ES-I3 (cell line): ENCODE results near the gene STAP1.

Experiments
- H3K36me3 ChIP-seq: 2 replicates; pipeline ENCODE4 v1.6.1; 2013; ENCODE audit warnings: mild to moderate bottlenecking, low read length, control low read depth, moderate library complexity; ENCODE audit not compliant: insufficient read depth
- H3K4me1 ChIP-seq: 2 replicates; pipeline ENCODE4 v1.6.1; 2013; ENCODE audit warnings: mild to moderate bottlenecking, control low read depth, low read length; ENCODE audit not compliant: insufficient read depth
- H3K9ac ChIP-seq: 2 replicates; pipeline ENCODE4 v1.6.1; 2013; ENCODE audit warnings: low read depth, mild to moderate bottlenecking, low read length, moderate library complexity
- H3K9me3 ChIP-seq: 2 replicates; pipeline ENCODE4 v1.6.1; 2013; ENCODE audit warnings: mild to moderate bottlenecking, low read length, moderate library complexity; ENCODE audit not compliant: control insufficient read depth, insufficient read depth

Gene STAP1

DNA sequence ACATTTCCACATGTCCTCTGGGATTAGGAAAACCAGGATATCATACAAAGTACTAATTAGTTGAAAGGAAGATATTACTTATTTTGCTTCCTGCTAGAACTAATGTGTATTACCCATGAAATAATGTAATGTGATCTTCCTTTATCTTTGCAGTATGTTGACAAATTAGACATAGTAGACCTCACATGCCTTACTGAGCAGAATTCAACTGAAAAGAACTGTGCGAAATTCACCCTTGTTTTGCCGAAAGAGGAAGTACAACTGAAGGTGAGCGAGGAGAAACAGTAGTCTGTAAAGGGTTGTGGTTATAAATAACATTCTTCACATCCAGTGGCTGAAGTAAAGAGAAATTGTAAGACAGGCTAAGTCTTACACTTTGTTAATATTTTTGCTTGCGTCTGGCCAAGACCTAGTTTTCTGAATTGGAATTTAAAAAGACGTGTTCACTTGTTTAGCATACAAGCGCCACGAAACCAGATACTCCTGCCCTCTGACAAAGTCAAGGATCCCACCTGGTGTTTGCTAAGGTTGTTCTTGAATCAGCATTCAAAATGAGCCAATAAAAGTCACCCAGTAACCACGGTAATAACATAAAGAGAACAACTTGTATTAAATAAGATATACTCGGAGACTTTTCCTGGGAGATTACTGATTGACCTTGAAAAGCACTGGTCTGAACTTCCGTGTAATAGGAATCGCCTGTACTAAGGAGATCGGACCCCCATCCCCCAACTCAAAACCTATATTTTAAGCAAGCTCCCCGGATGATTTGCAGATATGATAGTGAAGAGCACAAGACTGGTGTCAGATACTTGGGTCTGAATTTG is 16.9 kb downstream of the STAP1 start:
- Histone ChIP-seq H3K9me3 (no peaks in the 10 kb centered on the region), H3K9ac (no peak overlapping the region), H3K36me3 (no peaks in the 10 kb centered on the region), H3K4me1 (0 out of 2 replicates have a peak, but pooled peaks cover 6% of the 10 kb centered on the region)

DNA sequence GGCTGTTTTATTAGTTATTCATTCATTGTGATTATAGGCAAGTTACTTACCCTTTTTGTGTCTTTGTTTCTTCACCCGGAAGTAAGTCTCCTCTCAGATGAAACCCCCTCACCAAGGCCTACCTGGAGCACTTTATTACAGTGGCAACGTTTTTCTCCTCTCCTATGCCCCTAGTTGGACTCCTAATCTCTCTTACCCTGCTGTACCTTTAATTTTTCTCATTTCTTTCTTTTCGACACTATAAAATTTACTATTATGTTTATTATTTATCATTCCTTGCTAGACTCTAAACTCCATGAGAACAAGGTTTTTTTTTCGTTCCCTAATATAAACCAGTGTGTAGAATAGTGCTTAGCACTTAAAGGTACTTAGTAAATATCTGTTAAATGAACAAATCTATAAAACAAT is 17.5 kb downstream of the STAP1 start:
- 0 out of 2 replicates have a peak, but pooled peaks cover 6% of the 10 kb centered on the region for H3K4me1 ChIP-seq
- H3K36me3 ChIP-seq: no peaks in the 10 kb centered on the region
- no peaks in the 10 kb centered on the region for H3K9me3 ChIP-seq
- H3K9ac ChIP-seq: no peak overlapping the region

- Histone ChIP-seq H3K9ac (no peak overlapping the region), H3K4me1 (0 out of 2 replicates have a peak, but pooled peaks cover 6% of the 10 kb centered on the region), H3K36me3 (no peaks in the 10 kb centered on the region)
These were observed 18.0 kb downstream of the STAP1 start for GRCh38 chr4:67576538-67576937.

DNA sequence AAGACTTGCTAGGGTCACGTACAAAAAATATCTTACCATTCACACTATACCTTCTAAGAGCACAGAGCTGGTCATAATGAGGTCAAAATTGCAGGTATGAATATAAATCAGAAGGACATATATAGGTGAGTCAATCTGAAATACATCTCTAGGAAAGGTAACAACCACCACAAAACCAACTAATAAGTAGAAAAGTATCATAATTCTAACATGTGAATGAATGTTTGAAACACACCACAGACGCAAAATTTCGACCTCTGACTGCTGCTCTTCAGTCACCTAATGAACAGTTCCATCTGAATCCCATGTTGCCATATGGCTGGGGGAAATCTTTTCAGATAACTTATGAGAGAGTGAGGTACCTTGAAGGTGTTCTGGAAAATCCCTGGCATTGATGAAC is 22.1 kb downstream of the STAP1 start:
- Histone ChIP-seq H3K9me3 (no peaks in the 10 kb centered on the region), H3K36me3 (no peaks in the 10 kb centered on the region), H3K4me1 (0 out of 2 replicates have a peak, but pooled peaks cover 1% of the 10 kb centered on the region), H3K9ac (no peak overlapping the region)

More at GRCh38 chr4:67576538-67576937, 18.0 kb downstream of the STAP1 start:
- no peaks in the 10 kb centered on the region for H3K9me3 ChIP-seq

GRCh38 chr4:67581208-67581857 is 22.8 kb downstream of the STAP1 start:
- Histone ChIP-seq H3K36me3 (no peaks in the 10 kb centered on the region), H3K9me3 (no peaks in the 10 kb centered on the region), H3K4me1 (no peaks in the 10 kb centered on the region), H3K9ac (no peak overlapping the region)

DNA sequence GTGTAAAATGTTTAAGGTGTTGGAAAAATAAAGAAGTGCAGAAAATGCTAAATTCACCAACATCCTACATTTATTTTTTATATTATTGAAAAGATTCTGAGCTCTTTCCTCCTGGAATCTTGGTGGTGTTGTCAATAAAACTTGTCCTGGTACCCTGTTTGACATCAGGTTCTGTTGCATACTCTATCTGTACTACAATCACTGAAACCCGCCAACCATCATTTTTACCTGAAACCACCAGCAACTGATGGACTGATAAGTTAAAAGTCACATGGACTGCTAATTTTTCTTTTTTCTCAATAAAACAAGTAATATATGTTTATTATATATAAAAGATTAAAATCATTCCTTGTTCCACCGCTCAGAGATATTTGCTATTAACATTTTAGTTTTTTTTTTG is 23.4 kb downstream of the STAP1 start:
- no peaks in the 10 kb centered on the region for H3K4me1 ChIP-seq
- H3K9me3 ChIP-seq: no peaks in the 10 kb centered on the region
- H3K9ac ChIP-seq: no peak overlapping the region
- no peaks in the 10 kb centered on the region for H3K36me3 ChIP-seq

DNA sequence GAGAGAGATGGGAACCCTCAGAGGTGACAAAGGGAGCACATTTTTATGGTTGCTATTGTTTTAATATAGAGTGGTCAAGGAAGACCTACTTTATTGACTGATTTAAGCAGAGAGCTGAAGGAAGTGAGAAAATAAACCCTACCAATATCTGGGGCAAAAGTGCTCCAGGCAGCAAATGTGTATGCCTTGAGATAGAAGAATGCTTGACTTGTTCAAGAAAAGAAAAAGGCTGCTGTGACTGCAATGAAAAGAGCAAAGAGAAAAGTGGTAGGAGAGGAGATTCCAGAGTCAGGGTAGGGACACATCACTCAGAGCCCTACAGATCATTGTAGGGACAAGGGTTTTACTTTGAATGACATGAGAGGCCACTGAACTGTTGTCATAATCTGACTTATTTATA is 26.0 kb downstream of the STAP1 start:
- no peaks in the 10 kb centered on the region for H3K9me3 ChIP-seq
- H3K36me3 ChIP-seq: no peaks in the 10 kb centered on the region
- no peak overlapping the region for H3K9ac ChIP-seq
- H3K4me1 ChIP-seq: no peaks in the 10 kb centered on the region

DNA sequence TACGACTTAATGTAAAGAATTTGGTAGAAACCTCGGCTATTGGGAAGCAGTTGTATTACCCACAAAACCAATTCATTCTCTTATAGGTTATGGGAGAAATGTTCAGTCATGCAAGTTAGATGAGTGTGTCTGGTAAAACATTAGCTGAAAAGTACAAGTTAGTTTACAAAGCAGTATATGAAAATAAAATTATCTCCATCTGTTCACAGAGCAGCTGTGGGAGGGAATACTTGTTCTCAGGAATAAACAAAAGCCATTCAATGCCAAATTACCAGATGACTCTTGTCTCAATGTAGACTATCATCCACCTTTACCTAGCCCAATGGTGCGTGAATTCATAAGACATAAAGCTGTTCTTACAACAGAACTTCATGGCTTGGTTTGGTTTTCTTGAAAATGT is 28.6 kb downstream of the STAP1 start:
- Histone ChIP-seq H3K9me3 (no peaks in the 10 kb centered on the region), H3K4me1 (no peaks in the 10 kb centered on the region), H3K36me3 (no peaks in the 10 kb centered on the region), H3K9ac (no peak overlapping the region)

DNA sequence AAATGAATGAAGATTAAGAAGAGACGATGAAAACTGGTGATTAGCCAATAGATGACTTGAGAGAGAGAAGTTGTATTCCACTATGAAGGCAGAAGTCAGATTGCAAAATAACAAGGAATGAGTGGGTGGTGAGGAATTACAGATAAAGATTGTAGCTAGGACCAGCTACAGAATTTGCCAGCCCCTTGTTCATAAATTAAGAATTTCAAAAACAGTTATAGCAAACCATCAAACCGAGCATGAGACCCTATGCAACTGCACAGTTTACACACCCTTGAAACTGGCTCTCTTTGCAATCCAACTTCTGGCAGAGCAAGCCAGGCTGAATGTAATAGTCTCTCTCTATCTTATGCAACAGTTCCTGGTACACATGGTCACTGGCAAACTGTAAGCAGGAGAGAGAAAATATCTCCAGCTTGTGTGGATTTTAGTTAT is 35.2 kb downstream of the STAP1 start:
- Histone ChIP-seq H3K9ac (no peak overlapping the region), H3K4me1 (no peaks in the 10 kb centered on the region), H3K9me3 (peaks cover 3% of the 10 kb centered on the region), H3K36me3 (no peaks in the 10 kb centered on the region)

- Histone ChIP-seq H3K4me1 (no peaks in the 10 kb centered on the region), H3K36me3 (no peaks in the 10 kb centered on the region), H3K9ac (no peak overlapping the region), H3K9me3 (no peaks in the 10 kb centered on the region)
These were observed 44.9 kb downstream of the STAP1 start for GRCh38 chr4:67603310-67604028.

GRCh38 chr4:67604029-67604381 is 45.5 kb downstream of the STAP1 start:
- no peaks in the 10 kb centered on the region for H3K4me1 ChIP-seq
- no peak overlapping the region for H3K9ac ChIP-seq
- no peaks in the 10 kb centered on the region for H3K9me3 ChIP-seq
- no peaks in the 10 kb centered on the region for H3K36me3 ChIP-seq

GRCh38 chr4:67604749-67605148 is 46.2 kb downstream of the STAP1 start:
- H3K9ac ChIP-seq: no peak overlapping the region
- H3K9me3 ChIP-seq: peaks cover under 1% of the 10 kb centered on the region; the same call in 1 of the 2 replicates
- H3K36me3 ChIP-seq: no peaks in the 10 kb centered on the region
- no peaks in the 10 kb centered on the region for H3K4me1 ChIP-seq

- peaks cover 7% of the 10 kb centered on the region for H3K9me3 ChIP-seq
- H3K9ac ChIP-seq: no peak overlapping the region
- no peaks in the 10 kb centered on the region for H3K4me1 ChIP-seq
- no peaks in the 10 kb centered on the region for H3K36me3 ChIP-seq
These were observed 49.5 kb downstream of the STAP1 start for GRCh38 chr4:67608027-67608426.

- H3K9me3 ChIP-seq: peaks cover 7% of the 10 kb centered on the region
- H3K9ac ChIP-seq: no peak overlapping the region
- H3K4me1 ChIP-seq: no peaks in the 10 kb centered on the region
- H3K36me3 ChIP-seq: peaks cover 6% of the 10 kb centered on the region; the same call in 1 of the 2 replicates
These were observed 55.7 kb downstream of the STAP1 start for GRCh38 chr4:67614186-67614585.
